Caki2 (cell line): ENCODE data around the gene ACAD11. TPM values are rescaled to one million over a fixed set of nuclear protein-coding genes. Genes with fewer than 3 reads are reported as not detected.
"Not testable (repeated sequence)": the region's sequence is repeated elsewhere in the genome, so short reads cannot be mapped to it uniquely, and the experiment has no call there.

Experiments used
- DNase-seq: peaks from one replicate; pipeline ENCODE4 v3.0.0-alpha.2; 2015; ENCODE audit warnings: low read depth
- in situ Hi-C: cut with HindIII; loops from 2 replicates; pipeline ENCODE4 v1.10.0; 2016; ENCODE audit warnings: low sequenced_read_pairs, low pct_unique_long_range_greater_than_20kb, mixed read lengths
- total RNA-seq: library from RNA; depleted of rRNA; stranded (reverse); fragments of >200 nt; shearing (Covaris generic); gene quantifications from 2 replicates; pipeline ENCODE4 v1.2.3, GENCODE V29; 2014; ENCODE audit warnings: low replicate concordance

ACAD11 gene
- total RNA-seq, 1 experiment from 2014 or later = 6.0 TPM

GRCh38 chr3:132654721-132655120 lies 4.9 kb downstream of the ACAD11 start:
- in situ Hi-C loops = no loop called here

GRCh38 chr3:132654190-132654589 lies 5.4 kb downstream of the ACAD11 start:
- in situ Hi-C loops = no loop called here
- no peak for DNase-seq

More at GRCh38 chr3:132654721-132655120, 4.9 kb downstream of the ACAD11 start:
- no peak for DNase-seq

GRCh38 chr3:132652640-132653270 lies 6.9 kb downstream of the ACAD11 start:
- no peak for DNase-seq
- in situ Hi-C loops = no loop called here

DNA sequence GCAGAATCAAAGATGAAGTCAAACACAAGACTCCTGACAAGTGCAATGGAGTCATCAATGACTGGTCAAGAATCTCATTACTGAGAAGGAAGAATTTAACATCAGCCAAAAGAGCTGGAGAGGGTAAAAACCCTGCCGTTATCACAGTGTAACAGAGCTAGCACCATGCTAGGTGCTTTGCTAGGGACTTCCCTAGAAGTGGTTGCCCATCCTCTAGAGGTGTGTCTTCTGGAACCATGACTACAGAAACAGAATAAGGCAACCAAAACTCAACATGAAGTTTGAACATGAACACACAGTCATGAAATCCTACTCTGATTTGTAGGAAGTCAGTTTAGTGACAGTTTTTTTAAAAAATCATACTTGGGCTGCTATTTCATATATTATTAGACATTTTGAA lies 9.5 kb downstream of the ACAD11 start:
- DNase-seq = no peak
- in situ Hi-C loops = no loop called here

DNA sequence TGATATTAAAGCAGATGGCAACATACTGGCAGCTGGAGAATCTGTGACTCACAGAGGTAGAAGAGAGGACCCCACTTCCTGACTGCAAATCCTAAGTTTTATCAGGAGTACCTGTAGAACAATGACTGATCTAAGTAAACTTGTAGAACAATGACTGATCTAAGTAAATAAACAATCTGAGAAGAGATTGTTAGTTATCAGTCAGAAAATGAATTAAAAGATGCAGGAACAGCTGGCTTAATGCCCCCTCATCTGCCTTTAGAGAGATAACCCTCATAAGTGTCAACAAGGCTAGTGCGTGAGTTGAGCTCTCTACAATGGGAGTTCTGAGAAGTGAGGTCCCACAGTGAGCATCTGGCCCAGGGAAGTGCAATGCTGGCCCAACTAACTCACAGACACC lies 14.6 kb downstream of the ACAD11 start:
- DNase-seq = no peak
- in situ Hi-C loops = no loop called here

DNA sequence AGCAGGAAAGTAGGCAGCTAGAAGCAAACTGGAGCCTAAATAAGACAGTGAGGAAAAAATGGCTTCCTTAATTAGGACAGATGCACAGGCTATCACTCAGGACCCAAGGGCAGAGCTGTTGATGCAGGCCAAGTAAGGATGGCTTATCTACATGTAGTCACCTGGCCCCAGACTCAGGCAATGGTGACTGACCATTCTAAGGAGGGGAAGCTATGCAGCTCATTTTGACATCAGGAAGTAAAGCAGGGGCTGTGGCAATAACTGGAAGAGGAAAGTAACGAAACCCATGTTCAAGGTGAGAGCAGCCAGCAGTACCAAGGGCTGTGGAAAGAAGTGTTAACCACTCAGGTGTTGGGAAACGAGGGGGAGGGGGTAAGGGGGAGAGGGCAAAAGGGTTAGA lies 16.2 kb downstream of the ACAD11 start:
- no peak for DNase-seq
- in situ Hi-C loops = no loop called here

GRCh38 chr3:132642539-132642847 lies 17.1 kb downstream of the ACAD11 start:
- DNase-seq = no peak
- in situ Hi-C loops = no loop called here

GRCh38 chr3:132641837-132642538 lies 17.6 kb downstream of the ACAD11 start:
- in situ Hi-C loops = no loop called here
- peak; percentile 29 for DNase-seq

- DNase-seq, in situ Hi-C loops: not testable (repeated sequence)
Observed at GRCh38 chr3:132641427-132641826, 18.2 kb downstream of the ACAD11 start.

- in situ Hi-C loops = no loop called here
- DNase-seq = no peak
Observed at GRCh38 chr3:132638706-132639105, 20.9 kb downstream of the ACAD11 start.

DNA sequence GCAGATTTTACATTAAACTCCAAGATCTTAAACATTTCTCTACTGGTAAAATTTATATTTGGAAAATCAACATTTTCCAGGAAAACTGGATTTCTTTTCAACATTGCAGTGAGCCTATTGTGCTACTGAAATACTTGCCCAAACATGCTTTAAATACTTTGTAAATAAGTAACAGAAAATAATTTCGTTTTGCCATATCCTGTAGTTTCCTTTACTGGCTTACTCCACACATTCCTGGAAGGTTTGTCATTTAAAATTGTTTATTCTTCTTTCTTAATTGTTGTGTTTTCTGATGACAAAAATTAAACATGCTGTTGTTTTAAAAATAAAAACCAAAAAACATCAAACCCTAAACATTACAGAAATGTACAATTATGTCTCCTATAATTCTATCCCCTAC lies 22.0 kb downstream of the ACAD11 start:
- DNase-seq = no peak
- in situ Hi-C loops = no loop called here

DNA sequence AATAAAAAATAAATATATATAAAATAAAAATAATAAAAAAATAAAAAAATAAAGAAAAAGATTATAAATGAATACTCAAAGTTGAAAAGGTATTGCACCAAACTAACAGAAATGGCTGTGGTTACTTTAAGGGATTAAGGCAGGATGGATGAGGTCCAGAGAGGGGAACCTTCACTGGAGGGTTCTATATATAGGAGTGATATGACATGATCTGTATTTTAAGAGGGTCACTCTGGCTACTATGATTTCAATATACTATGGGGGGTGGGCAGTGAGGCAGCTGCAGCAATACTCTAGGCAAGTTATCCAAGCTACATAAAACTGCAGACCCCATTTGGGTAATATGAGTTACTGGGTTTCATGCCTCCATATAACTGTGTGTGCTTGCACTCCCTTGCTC lies 24.6 kb downstream of the ACAD11 start:
- DNase-seq = no peak
- in situ Hi-C loops = no loop called here

DNA sequence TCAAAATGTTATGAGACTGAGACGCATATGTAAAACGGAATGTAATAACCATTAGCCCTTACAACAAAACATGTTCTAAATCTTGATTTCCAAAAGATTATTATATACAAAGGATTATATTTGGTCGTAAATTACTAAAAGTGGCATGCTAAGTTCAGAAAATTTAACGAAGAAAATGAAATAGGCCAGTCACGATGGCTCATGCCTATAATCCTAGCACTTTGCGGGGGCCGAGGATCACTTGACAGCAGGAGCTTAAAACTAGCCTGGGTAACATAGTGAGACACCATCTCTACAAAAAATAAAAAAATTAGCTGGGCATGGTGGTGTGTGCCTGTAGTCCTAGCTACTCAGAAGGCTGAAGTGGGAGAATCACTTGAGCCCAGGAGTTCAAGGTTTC lies 29.0 kb downstream of the ACAD11 start:
- in situ Hi-C loops = no loop called here

GRCh38 chr3:132629928-132630327 lies 29.7 kb downstream of the ACAD11 start:
- in situ Hi-C loops = no loop called here
- DNase-seq = no peak

More for the DNA sequence above, 29.0 kb downstream of the ACAD11 start:
- no peak for DNase-seq

DNA sequence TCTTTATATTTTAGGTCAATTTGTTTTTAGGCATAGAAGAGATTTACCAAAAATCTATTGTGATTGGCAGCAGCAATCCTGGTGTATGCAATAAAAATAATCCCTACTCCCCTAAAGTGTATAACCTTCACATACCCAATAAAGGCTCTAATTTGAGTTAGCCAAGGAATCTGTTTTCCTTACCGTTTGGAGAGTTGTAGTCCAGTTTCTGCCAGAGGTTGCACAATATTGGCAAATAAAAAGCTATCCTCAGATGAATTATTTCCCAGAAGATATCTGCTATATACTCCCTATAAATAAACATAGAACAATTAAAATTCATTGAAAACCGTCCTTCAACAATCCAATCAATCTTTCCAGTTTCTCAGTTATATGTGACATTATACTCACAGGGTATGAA lies 31.5 kb downstream of the ACAD11 start:
- no peak for DNase-seq
- in situ Hi-C loops = no loop called here

- in situ Hi-C loops = no loop called here
- DNase-seq = no peak
Observed at GRCh38 chr3:132626955-132627354, 32.7 kb downstream of the ACAD11 start.

DNA sequence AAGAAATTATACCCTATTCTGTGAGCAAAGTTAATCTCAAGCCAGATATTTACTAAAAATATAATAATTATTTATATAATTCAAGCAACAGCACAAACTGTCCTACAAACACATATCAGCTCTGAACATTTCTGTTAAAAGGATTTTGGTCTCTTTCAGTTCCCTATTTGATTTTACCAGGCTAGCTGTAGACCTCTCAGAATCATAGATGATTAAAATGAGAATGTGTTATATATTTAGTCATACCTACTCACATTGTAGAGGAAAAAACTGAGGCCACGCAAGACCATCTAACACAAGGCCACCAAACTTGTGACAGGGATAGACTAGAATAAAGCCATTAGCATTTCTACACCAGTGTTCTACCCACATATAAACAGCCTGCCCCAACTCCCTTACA lies 34.0 kb downstream of the ACAD11 start:
- DNase-seq = no peak
- in situ Hi-C loops = no loop called here

DNA sequence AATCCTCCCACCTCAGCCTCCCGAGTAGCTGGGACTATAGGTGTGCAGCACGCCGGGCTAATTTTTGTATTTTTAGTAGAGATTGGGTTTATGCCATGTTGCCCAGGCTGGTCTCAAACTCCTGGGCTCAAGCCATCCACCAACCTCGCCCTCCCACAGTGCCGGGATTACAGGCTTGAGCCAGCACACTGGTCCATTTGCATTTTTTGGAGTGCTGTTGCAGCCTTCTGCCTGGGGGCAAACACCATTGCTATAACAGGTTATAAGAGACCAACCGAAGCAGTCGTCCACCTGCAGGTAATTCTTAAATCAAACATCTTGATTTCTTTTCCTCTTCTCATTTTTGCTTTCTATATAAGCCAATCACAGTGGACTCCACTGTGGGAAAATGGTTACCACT lies 34.8 kb downstream of the ACAD11 start:
- in situ Hi-C loops = no loop called here
- DNase-seq = no peak

DNA sequence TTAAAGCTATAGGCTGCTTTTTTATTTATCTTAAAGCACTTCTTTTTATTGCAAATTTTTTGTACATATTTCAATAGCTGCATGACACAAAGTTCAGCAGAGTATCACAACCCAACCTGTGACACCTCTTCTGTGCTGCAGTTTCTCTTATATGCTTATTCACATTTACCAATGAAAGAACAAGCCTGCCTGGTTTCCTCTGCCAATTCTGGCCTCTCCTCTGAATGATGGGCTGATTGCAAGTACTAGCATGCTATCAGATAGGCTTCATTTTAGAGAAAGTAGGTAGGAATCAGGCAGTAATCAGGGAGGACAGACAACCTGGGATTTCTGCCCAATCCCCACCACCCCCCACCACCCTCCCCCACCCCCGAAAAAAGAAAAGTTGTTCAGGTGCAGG lies 36.0 kb downstream of the ACAD11 start:
- DNase-seq = no peak
- in situ Hi-C loops = no loop called here

DNA sequence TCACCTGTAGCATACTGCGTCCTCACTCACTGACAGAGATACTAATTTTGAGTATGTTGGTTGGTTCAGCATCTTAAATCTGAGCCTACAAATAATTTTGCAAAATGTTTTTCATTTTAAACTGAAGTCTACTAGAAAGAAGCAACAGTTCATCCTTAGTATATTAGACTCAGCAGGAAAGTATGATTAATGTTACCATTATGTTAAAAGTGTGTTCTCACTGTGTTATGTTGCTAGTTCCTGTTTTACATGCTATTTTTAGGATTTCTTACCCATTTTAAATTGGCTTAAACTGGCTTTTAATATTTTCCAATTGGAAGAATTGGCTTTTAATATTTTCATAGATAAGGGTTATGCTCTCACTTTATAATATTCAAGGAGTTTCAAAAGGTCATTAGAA lies 36.8 kb downstream of the ACAD11 start:
- DNase-seq = no peak
- in situ Hi-C loops = no loop called here
